Adrenal gland (tissue), 12 donors: Measurements from ENCODE around the gene MPP2. TPM values are rescaled to one million over a fixed set of nuclear protein-coding genes. Genes with fewer than 3 reads are reported as not detected.
A peak's percentile ranks its signal among the peaks of the same experiment; 100 is the strongest.

ENCODE experiments used
- DNase-seq, 7 donors: peaks; one replicate each; pipeline ENCODE4 v3.0.0-alpha.2; 2019 to 2020
- H3K27ac ChIP-seq, 5 donors: fragments of 200-600 bp; sonication (generic) in 4 of 5; 1 replicate in 3 of 5; 2 replicates in 2 of 5; pipeline versions ENCODE4 v1.5.1 to v1.8.0; 2016 to 2020; ENCODE audit warnings: mild to moderate bottlenecking in 1 of 5
- H3K27me3 ChIP-seq: fragments of 200-600 bp; 2 replicates; pipeline ENCODE4 v1.8.0; 2021
- H3K36me3 ChIP-seq, 2 donors: fragments of 200-600 bp; replicated peaks in 1 of 2; 1 replicate in 1 of 2; 2 replicates in 1 of 2; pipeline versions ENCODE4 v1.5.1 to v1.8.0; 2018 to 2022
- H3K4me1 ChIP-seq, 2 donors: fragments of 200-600 bp; replicated peaks in 1 of 2; 1 replicate in 1 of 2; 2 replicates in 1 of 2; pipeline versions ENCODE4 v1.5.1 to v1.8.0; 2018 to 2021
- H3K4me3 ChIP-seq, 4 donors: fragments of 200-600 bp; sonication (generic) in 3 of 4; one replicate each; pipeline ENCODE4 v1.5.1; 2016 to 2018
- H3K9me3 ChIP-seq, 3 donors: fragments of 200-600 bp; sonication (generic) in 1 of 3; replicated peaks in 1 of 3; 1 replicate in 2 of 3; 2 replicates in 1 of 3; pipeline versions ENCODE4 v1.5.1 to v1.8.0; 2016 to 2021
- POLR2A ChIP-seq, 2 donors: fragments of 450-650 bp; IDR thresholded peaks; one replicate each; pipeline ENCODE4 v1.6.1; 2017; ENCODE audit warnings: antibody characterized with exemption in 2 of 2, mild to moderate bottlenecking in 2 of 2, moderate library complexity in 1 of 2
- WGBS, 4 donors: extraction: QIAGEN DNeasy Blood & Tissue Kit in 2 of 4; methylation state at CpG; one replicate each; pipeline versions ENCODE4 v1.1.5 to v1.1.7; 2013 to 2017; 5-methylcytosine and 5-hydroxymethylcytosine counted together
- intact Hi-C, 2 donors: fragments of 100-400 bp; cut with DNase I; formaldehyde crosslinking; loops; one replicate each; pipeline versions ENCODE4 v1.14.1 to v1.15.0; 2022 to 2023
- polyA plus RNA-seq, 3 donors: library from polyadenylated mRNA; stranded (reverse); fragments of 200-250 nt in 2 of 3; fragments of 350-450 nt in 1 of 3; fragmentation: Illumina TruSeq in 1 of 3; extraction: RNeasy Lipid Tissue Mini Kit (QIAGEN cat#74804) in 1 of 3; gene quantifications; one replicate each; pipeline ENCODE4 v1.2.3, GENCODE V29; 2013 to 2014
- total RNA-seq, 9 donors: library from RNA; depleted of rRNA in 4 of 9; stranded (reverse); fragments of >200 nt in 4 of 9; fragments of 120-200 nt in 1 of 9; fragmentation: NEBNext Ultra II Directional in 1 of 9; extraction: Animal tissue kit (Norgen Biotek cat#: 25700) in 1 of 9; gene quantifications; one replicate each; pipeline versions ENCODE4 v1.1.0 to v1.2.4, GENCODE V29; 2013 to 2023
- TF ChIP-seq, protein P1 (sequence below), 6 experiments: fragments of 450-650 bp in 4 of 6; fragments of 200-600 bp in 2 of 6; sonication (generic) in 1 of 6; IDR thresholded peaks; 1 replicate in 5 of 6; 2 replicates in 1 of 6; pipeline versions ENCODE4 v1.5.1 to v1.8.0; 2016 to 2021; ENCODE audit warnings: antibody characterized with exemption in 6 of 6, mild to moderate bottlenecking in 2 of 6, moderate library complexity in 1 of 6
- donor health status: healthy with polysubstance abuse.
- donor health status: Bipolar disorder and iron deficiency.
- donor health status: DM: yes; HTN: yes; CAD: no.
- donor health status: DM: no; HTN: no; CAD: no.
- donor health status: DM: no; HTN: no; CAD: no.
- donor health status: DM: yes; HTN: yes; CAD: no.

The MPP2 gene
- total and polyA plus RNA-seq, 12 donors = 0.29 to 16.0 (median 2.4) TPM

DNA sequence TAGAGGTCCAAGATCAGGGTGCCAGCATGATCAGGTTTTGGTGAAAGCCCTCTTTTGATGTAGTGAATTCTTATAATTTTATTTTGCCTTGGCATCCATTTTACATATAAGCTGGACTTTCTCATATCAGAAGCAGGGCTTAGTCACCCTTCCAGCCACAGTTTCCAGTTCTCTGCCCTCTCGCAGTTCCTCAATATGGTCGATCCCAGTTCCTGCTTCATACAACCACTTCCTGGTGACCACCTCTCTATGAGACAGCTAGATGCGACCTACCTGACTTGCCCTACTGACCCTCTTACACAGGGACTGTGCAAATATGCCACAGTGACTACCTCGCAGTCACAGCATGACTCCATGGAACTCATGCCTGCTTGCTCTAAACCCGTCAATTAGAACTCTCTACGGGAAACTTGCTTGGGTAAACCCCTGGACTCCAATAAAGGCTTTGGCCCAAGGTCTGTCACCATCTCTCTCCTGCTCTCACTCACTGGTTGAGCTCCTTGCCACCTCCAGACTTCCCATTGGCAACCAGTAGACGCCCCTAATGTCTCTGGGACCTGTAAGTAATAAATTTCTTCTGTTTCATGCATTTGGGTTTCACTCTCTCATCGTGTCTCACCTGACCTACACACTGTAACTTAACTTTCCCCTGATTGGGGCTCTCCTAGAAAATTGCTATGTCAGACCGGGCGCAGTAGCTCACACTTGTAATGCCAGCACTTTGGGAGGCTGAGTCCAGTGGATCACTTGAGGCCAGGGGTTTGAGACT, 38.9 kb downstream of the MPP2 start:
- no peaks in the 10 kb centered on the region for H3K9me3 ChIP-seq
- no peak for TF ChIP-seq POLR2A (IDR thresholded peaks at IDR 0.05)
- TF ChIP-seq, protein P1, sequence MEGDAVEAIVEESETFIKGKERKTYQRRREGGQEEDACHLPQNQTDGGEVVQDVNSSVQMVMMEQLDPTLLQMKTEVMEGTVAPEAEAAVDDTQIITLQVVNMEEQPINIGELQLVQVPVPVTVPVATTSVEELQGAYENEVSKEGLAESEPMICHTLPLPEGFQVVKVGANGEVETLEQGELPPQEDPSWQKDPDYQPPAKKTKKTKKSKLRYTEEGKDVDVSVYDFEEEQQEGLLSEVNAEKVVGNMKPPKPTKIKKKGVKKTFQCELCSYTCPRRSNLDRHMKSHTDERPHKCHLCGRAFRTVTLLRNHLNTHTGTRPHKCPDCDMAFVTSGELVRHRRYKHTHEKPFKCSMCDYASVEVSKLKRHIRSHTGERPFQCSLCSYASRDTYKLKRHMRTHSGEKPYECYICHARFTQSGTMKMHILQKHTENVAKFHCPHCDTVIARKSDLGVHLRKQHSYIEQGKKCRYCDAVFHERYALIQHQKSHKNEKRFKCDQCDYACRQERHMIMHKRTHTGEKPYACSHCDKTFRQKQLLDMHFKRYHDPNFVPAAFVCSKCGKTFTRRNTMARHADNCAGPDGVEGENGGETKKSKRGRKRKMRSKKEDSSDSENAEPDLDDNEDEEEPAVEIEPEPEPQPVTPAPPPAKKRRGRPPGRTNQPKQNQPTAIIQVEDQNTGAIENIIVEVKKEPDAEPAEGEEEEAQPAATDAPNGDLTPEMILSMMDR (IDR thresholded peaks at IDR 0.05) = no peak
- WGBS, 4 donors = 82 to 85% (median 83%) methylated on average over 10 of the region's 10 CpGs
- no peak for DNase-seq
- H3K27me3 ChIP-seq = no peaks in the 10 kb centered on the region
- intact Hi-C loops = no loop called here
- H3K4me1 ChIP-seq = no peaks in the 10 kb centered on the region
- no peaks in the 10 kb centered on the region for H3K36me3 ChIP-seq
- no peak overlapping the region for H3K27ac ChIP-seq
- H3K4me3 ChIP-seq = no peak overlapping the region

DNA sequence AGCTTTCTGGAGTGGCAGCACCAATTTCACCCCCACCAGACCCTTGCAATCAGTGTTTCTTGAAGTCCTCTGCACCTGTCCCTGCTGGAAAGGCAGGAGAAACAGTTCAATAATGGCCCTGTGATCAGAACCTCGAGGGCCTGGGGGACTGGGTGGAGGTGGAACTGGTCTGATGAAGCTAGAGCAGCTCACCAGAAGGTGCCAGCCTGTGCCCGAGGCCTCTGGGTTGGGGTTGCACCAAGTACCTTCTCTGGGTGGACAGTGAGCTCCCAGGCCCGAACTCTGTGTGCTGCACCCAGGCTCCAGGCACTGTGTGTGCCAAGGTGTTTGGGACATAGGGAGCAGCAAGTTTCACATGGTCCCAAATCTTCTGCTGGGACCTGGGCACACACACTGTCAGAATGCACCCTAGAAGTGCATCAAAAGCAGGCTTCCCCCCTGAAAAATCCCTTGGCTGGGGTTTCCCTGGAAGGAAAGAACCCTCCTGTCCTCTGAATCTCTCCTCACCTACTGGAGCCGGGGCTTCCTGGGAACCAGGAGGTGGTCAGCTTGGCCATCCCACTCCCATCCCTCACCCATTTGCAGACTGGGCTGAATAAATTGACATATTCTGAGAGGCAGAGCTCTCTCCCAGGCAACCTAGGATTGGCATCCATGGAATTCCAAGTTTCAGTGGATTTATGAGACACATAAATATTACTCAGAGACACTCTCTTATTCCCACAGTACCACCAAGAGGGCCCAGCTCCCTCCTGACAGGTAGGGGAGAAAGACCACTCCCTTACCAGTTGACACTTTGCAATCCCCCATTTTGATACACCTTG, 43.0 kb downstream of the MPP2 start:
- 71 to 83% (median 77%) methylated on average over 3 to 4 of the region's 4 CpGs for WGBS, 4 donors
- no peak for TF ChIP-seq POLR2A (IDR thresholded peaks at IDR 0.05)
- TF ChIP-seq, protein P1 (IDR thresholded peaks at IDR 0.05) = no peak
- intact Hi-C loops = no loop called here
- no peaks in the 10 kb centered on the region for H3K36me3 ChIP-seq
- H3K4me1 ChIP-seq = peaks cover 0 to 8% of the 10 kb centered on the region in 2 donors
- H3K27me3 ChIP-seq = no peaks in the 10 kb centered on the region
- DNase-seq = no peak
- no peak overlapping the region for H3K4me3 ChIP-seq
- no peak overlapping the region for H3K27ac ChIP-seq
- no peaks in the 10 kb centered on the region for H3K9me3 ChIP-seq

DNA sequence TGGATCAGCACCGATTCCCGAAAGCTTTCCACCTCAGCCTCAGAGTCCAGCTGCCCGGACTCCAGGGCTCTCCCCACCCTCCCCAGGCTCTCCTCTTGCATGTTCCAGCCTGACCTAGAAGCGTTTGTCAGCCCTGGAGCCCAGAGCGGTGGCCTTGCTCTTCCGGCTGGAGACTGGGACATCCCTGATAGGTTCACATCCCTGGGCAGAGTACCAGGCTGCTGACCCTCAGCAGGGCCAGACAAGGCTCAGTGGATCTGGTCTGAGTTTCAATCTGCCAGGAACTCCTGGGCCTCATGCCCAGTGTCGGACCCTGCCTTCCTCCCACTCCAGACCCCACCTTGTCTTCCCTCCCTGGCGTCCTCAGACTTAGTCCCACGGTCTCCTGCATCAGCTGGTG, 45.4 kb downstream of the MPP2 start:
- TF ChIP-seq POLR2A (IDR thresholded peaks at IDR 0.05) = no peak
- TF ChIP-seq, protein P1 (IDR thresholded peaks at IDR 0.05) = no peak
- peaks cover 2% of the 10 kb centered on the region for H3K27me3 ChIP-seq
- H3K4me3 ChIP-seq = no peak overlapping the region
- no peaks in the 10 kb centered on the region for H3K36me3 ChIP-seq
- H3K27ac ChIP-seq = peak overlapping the region in 2 of 5 donors; percentile 26 to 65
- no peaks in the 10 kb centered on the region for H3K9me3 ChIP-seq
- DNase-seq = no peak
- intact Hi-C loops = no loop called here
- 69 to 81% (median 71%) methylated on average over 3 to 9 of the region's 9 CpGs for WGBS, 4 donors
- peaks cover 0 to 8% of the 10 kb centered on the region in 2 donors for H3K4me1 ChIP-seq

DNA sequence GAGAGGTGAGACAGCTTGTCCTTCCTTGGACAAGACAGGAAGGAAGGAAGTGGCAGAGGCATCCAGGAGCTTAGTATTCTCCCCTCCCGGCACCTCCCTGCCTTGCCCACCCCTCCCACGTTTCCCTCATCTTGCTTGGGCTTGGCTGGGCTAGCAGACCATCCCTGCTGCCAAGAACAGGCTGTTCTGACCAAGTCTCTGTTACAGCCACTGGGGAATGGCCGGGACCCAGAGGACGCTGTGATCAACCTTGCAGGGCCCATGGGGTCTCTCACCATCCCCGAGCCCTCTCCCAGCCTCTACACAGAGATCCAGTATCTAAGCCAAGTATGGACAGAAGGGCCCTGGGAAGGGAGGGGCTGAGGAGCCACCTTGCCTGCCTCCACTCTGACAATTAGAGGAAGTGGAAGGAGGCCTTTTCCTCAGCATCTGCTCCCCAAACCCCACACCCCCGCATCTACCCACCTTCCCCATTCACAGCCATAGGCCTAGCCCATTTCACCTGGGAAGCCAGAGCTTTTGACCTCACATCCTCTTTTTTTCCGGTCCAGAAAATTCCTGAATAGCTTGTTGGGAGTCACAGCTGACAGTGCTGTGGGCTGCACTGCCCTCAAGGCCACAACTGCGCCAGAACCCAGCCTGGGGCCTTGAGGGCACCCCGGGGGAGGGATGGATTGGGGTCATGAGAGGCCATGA, 46.3 kb downstream of the MPP2 start:
- intact Hi-C loops = no loop called here
- no peaks in the 10 kb centered on the region for H3K36me3 ChIP-seq
- no peak for TF ChIP-seq POLR2A (IDR thresholded peaks at IDR 0.05)
- TF ChIP-seq, protein P1 (IDR thresholded peaks at IDR 0.05) = no peak
- peak in 1 of 7 donors; percentile 43 for DNase-seq
- 47 to 51% (median 49%) methylated on average over 8 to 9 of the region's 9 CpGs for WGBS, 4 donors
- no peaks in the 10 kb centered on the region for H3K9me3 ChIP-seq
- peak overlapping the region in 2 of 5 donors; percentile 26 to 65 for H3K27ac ChIP-seq
- no peak overlapping the region for H3K4me3 ChIP-seq
- peaks cover 7% of the 10 kb centered on the region for H3K27me3 ChIP-seq
- H3K4me1 ChIP-seq = peaks cover 0 to 8% of the 10 kb centered on the region in 2 donors
